GM23248 (cell line): ENCODE measurements around the gene CORO2A. TPM values are rescaled to one million over a fixed set of nuclear protein-coding genes. Genes with fewer than 3 reads are reported as not detected.
"Not testable (repeated sequence)": the region's sequence is repeated elsewhere in the genome, so short reads cannot be mapped to it uniquely, and the experiment has no call there.

Experiments
- DNase-seq: peaks from one replicate; pipeline ENCODE4 v3.0.0-alpha.2; 2015
- H2AFZ ChIP-seq: fragments of 200-600 bp; sonication (generic); 2 replicates; pipeline ENCODE4 v1.6.1; 2016; ENCODE audit warnings: antibody characterized with exemption
- H3F3A ChIP-seq: fragments of 200-600 bp; sonication (generic); 2 replicates; pipeline ENCODE4 v1.6.1; 2016; ENCODE audit warnings: mild to moderate bottlenecking, antibody characterized with exemption, mixed run types; ENCODE audit not compliant: insufficient read depth
- H3K27ac ChIP-seq: fragments of 200-600 bp; sonication (generic); 2 replicates; pipeline ENCODE4 v1.5.1; 2016; ENCODE audit warnings: mild to moderate bottlenecking
- H3K27me3 ChIP-seq: fragments of 200-600 bp; sonication (generic); replicated peaks from 2 replicates; pipeline ENCODE4 v1.6.1; 2016; ENCODE audit warnings: mild to moderate bottlenecking; ENCODE audit not compliant: insufficient read depth
- H3K36me3 ChIP-seq: fragments of 200-600 bp; sonication (generic); 2 replicates; pipeline ENCODE4 v1.6.1; 2016; ENCODE audit warnings: low read depth, mild to moderate bottlenecking
- H3K4me1 ChIP-seq: fragments of 200-600 bp; sonication (generic); 2 replicates; pipeline ENCODE4 v1.6.1; 2016; ENCODE audit warnings: mild to moderate bottlenecking; ENCODE audit not compliant: insufficient read depth
- H3K4me2 ChIP-seq: fragments of 200-600 bp; sonication (generic); one replicate; pipeline ENCODE4 v1.6.1; 2016; ENCODE audit warnings: mild to moderate bottlenecking; ENCODE audit not compliant: unreplicated experiment
- H3K4me3 ChIP-seq: fragments of 200-600 bp; sonication (generic); 2 replicates; pipeline ENCODE4 v1.5.1; 2016; ENCODE audit warnings: mild to moderate bottlenecking
- H3K79me2 ChIP-seq: fragments of 200-600 bp; sonication (generic); 2 replicates; pipeline ENCODE4 v1.6.1; 2016; ENCODE audit warnings: mild to moderate bottlenecking; ENCODE audit not compliant: insufficient read depth
- H3K9ac ChIP-seq: fragments of 200-600 bp; sonication (generic); 2 replicates; pipeline ENCODE4 v1.6.1; 2016; ENCODE audit warnings: mild to moderate bottlenecking
- H3K9me2 ChIP-seq: fragments of 200-600 bp; sonication (generic); 2 replicates; pipeline ENCODE4 v1.6.1; 2016; ENCODE audit warnings: mixed run types, mild to moderate bottlenecking, moderate library complexity; ENCODE audit not compliant: insufficient read depth
- H3K9me3 ChIP-seq: fragments of 200-600 bp; sonication (generic); one replicate; pipeline ENCODE4 v1.6.1; 2017; ENCODE audit warnings: low read depth
- H4K20me1 ChIP-seq: fragments of 200-600 bp; sonication (generic); 2 replicates; pipeline ENCODE4 v1.6.0; 2016; ENCODE audit not compliant: insufficient read depth
- EZH2 ChIP-seq: fragments of 200-600 bp; sonication (generic); IDR thresholded peaks from 2 replicates; pipeline ENCODE4 v1.6.1; 2018; ENCODE audit warnings: antibody characterized with exemption, mild to moderate bottlenecking; ENCODE audit not compliant: insufficient read depth, poor library complexity, severe bottlenecking
- EZH2phosphoT487 ChIP-seq: fragments of 200-600 bp; sonication (generic); IDR thresholded peaks from 2 replicates; pipeline ENCODE4 v1.6.1; 2018; ENCODE audit warnings: antibody characterized with exemption, moderate library complexity, mild to moderate bottlenecking, low read depth; ENCODE audit not compliant: insufficient read depth
- WGBS, 2 experiments: methylation state at CpG; one replicate each; pipeline ENCODE4 v1.1.6; 2015 to 2017; ENCODE audit warnings: low lambda C conversion rate in 2 of 2, low coverage in 1 of 2; ENCODE audit errors: missing lambda C conversion rate in 2 of 2; 5-methylcytosine and 5-hydroxymethylcytosine counted together
- in situ Hi-C: fragments of 300-500 bp; cut with MboI; formaldehyde crosslinking; loops from 2 replicates; pipeline ENCODE4 v1.15.0; 2020
- polyA plus RNA-seq: library from polyadenylated mRNA; unstranded; fragments of >200 nt; fragmentation: Nextera tagmentation; extraction: Ambion mirVana; gene quantifications from 2 replicates; pipeline ENCODE4 v1.2.1, GENCODE V29; 2016
- total RNA-seq: library from RNA; depleted of rRNA; stranded (reverse); fragments of >200 nt; shearing (Covaris generic); gene quantifications from 2 replicates; pipeline ENCODE4 v1.2.3, GENCODE V29; 2014

Gene CORO2A
- total and polyA plus RNA-seq, 2 experiments from 2014 or later: 0.86 to 1.3 TPM

GRCh38 chr9:98134702-98135557 lies 57.5 kb downstream of the CORO2A start:
- in situ Hi-C loops: no loop called here

GRCh38 chr9:98132806-98133631 lies 59.4 kb downstream of the CORO2A start:
- Histone ChIP-seq H3K4me3 (no peak overlapping the region), H3K9ac (no peak overlapping the region), H3K4me2 (no peak overlapping the region), H4K20me1 (no peaks in the 10 kb centered on the region), H3K27ac (no peak overlapping the region), H3F3A (no peaks in the 10 kb centered on the region), H3K79me2 (no peaks in the 10 kb centered on the region), H3K9me2 (no peaks in the 10 kb centered on the region), H3K36me3 (no peaks in the 10 kb centered on the region), H3K4me1 (no peaks in the 10 kb centered on the region), H2AFZ (no peak overlapping the region), H3K9me3 (no peaks in the 10 kb centered on the region), H3K27me3 (no peaks in the 10 kb centered on the region)
- TF ChIP-seq EZH2: no peak
- no peak for DNase-seq
- 49 to 57% methylated on average over 14 of the region's 14 CpGs for WGBS, 2 experiments
- in situ Hi-C loops: no loop called here

More at GRCh38 chr9:98134702-98135557, 57.5 kb downstream of the CORO2A start:
- no peaks in the 10 kb centered on the region for H3K79me2 ChIP-seq
- DNase-seq: no peak
- H3K4me2 ChIP-seq: no peak overlapping the region
- WGBS, 2 experiments: 78 to 86% methylated on average over 12 of the region's 12 CpGs
- H3K27me3 ChIP-seq: no peaks in the 10 kb centered on the region
- no peaks in the 10 kb centered on the region for H3F3A ChIP-seq
- no peak overlapping the region for H3K9ac ChIP-seq
- TF ChIP-seq EZH2phosphoT487: no peak
- no peak for TF ChIP-seq EZH2
- H3K36me3 ChIP-seq: no peaks in the 10 kb centered on the region
- H3K9me3 ChIP-seq: no peaks in the 10 kb centered on the region
- no peak overlapping the region for H2AFZ ChIP-seq
- H3K4me3 ChIP-seq: no peak overlapping the region
- H3K27ac ChIP-seq: no peak overlapping the region
- no peaks in the 10 kb centered on the region for H3K4me1 ChIP-seq
- H4K20me1 ChIP-seq: no peaks in the 10 kb centered on the region
- no peaks in the 10 kb centered on the region for H3K9me2 ChIP-seq

- Histone ChIP-seq H3K9me2 (no peaks in the 10 kb centered on the region), H3K27me3 (no peaks in the 10 kb centered on the region), H4K20me1 (no peaks in the 10 kb centered on the region), H3K9ac (no peak overlapping the region), H3K9me3 (no peaks in the 10 kb centered on the region), H3K4me2 (no peak overlapping the region), H3F3A (no peaks in the 10 kb centered on the region), H3K4me3 (no peak overlapping the region), H3K27ac (no peak overlapping the region), H3K4me1 (no peaks in the 10 kb centered on the region), H3K79me2 (no peaks in the 10 kb centered on the region), H2AFZ (no peak overlapping the region), H3K36me3 (no peaks in the 10 kb centered on the region)
- in situ Hi-C loops: no loop called here
- no peak for DNase-seq
- WGBS, 2 experiments: 65 to 70% methylated on average over 9 of the region's 9 CpGs
- no peak for TF ChIP-seq EZH2phosphoT487
- TF ChIP-seq EZH2: no peak
Measured at GRCh38 chr9:98132158-98132557, 60.3 kb downstream of the CORO2A start.

- no peak overlapping the region for H2AFZ ChIP-seq
- H3K9me2 ChIP-seq: no peaks in the 10 kb centered on the region
- no peak overlapping the region for H3K9ac ChIP-seq
- no peaks in the 10 kb centered on the region for H3K27me3 ChIP-seq
- H4K20me1 ChIP-seq: no peaks in the 10 kb centered on the region
- in situ Hi-C loops: no loop called here
- H3K4me1 ChIP-seq: no peaks in the 10 kb centered on the region
- no peak overlapping the region for H3K27ac ChIP-seq
- no peak overlapping the region for H3K4me3 ChIP-seq
- no peak for DNase-seq
- no peaks in the 10 kb centered on the region for H3K79me2 ChIP-seq
- no peaks in the 10 kb centered on the region for H3K9me3 ChIP-seq
- TF ChIP-seq EZH2: no peak
- no peak for TF ChIP-seq EZH2phosphoT487
- no peaks in the 10 kb centered on the region for H3F3A ChIP-seq
- no peaks in the 10 kb centered on the region for H3K36me3 ChIP-seq
- H3K4me2 ChIP-seq: no peak overlapping the region
- 72 to 76% methylated on average over 12 to 13 of the region's 13 CpGs for WGBS, 2 experiments
Measured at GRCh38 chr9:98130576-98131228, 61.7 kb downstream of the CORO2A start.

GRCh38 chr9:98130060-98130459 lies 62.4 kb downstream of the CORO2A start:
- in situ Hi-C loops, DNase-seq, H3K36me3 ChIP-seq, H3K9ac ChIP-seq, H4K20me1 ChIP-seq, H3K79me2 ChIP-seq, H2AFZ ChIP-seq, H3K4me1 ChIP-seq, H3K9me2 ChIP-seq, H3F3A ChIP-seq, H3K4me3 ChIP-seq, H3K27ac ChIP-seq, H3K9me3 ChIP-seq, H3K4me2 ChIP-seq, H3K27me3 ChIP-seq: not testable (repeated sequence)
- WGBS, 2 experiments: 75 to 79% methylated on average over 4 of the region's 4 CpGs
